Glutamatergic neuron (in vitro differentiated cells): Measurements from ENCODE around the gene ACOT11. TPM values are rescaled to one million over a fixed set of nuclear protein-coding genes. Genes with fewer than 3 reads are reported as not detected.

Experiments used
- DNase-seq: peaks from one replicate; pipeline ENCODE4 v3.0.0; 2022
- H3K27ac Mint-ChIP-seq: one replicate; pipeline ENCODE4 v1.8.0; 2020; ENCODE audit warnings: mild to moderate bottlenecking, mixed read lengths, inconsistent platforms; ENCODE audit not compliant: unreplicated experiment
- H3K27me3 Mint-ChIP-seq: one replicate; pipeline ENCODE4 v1.8.0; 2020; ENCODE audit warnings: mild to moderate bottlenecking, moderate library complexity, mixed read lengths, inconsistent platforms; ENCODE audit not compliant: unreplicated experiment
- H3K36me3 Mint-ChIP-seq: one replicate; pipeline ENCODE4 v1.8.0; 2020; ENCODE audit warnings: mild to moderate bottlenecking, mixed read lengths, inconsistent platforms; ENCODE audit not compliant: unreplicated experiment
- H3K4me1 Mint-ChIP-seq: one replicate; pipeline ENCODE4 v1.8.0; 2020; ENCODE audit warnings: mild to moderate bottlenecking, low read depth, mixed read lengths, inconsistent platforms; ENCODE audit not compliant: unreplicated experiment
- H3K4me3 Mint-ChIP-seq: one replicate; pipeline ENCODE4 v1.8.0; 2020; ENCODE audit warnings: mild to moderate bottlenecking, mixed read lengths, inconsistent platforms; ENCODE audit not compliant: unreplicated experiment
- H3K9me3 Mint-ChIP-seq: one replicate; pipeline ENCODE4 v1.8.0; 2020; ENCODE audit warnings: mild to moderate bottlenecking, moderate library complexity, mixed read lengths, inconsistent platforms; ENCODE audit not compliant: unreplicated experiment
- total RNA-seq: library from RNA; stranded (reverse); fragmentation: NEBNext Ultra II Directional; extraction: Animal tissue kit (Norgen Biotek cat#: 25700); gene quantifications from one replicate; pipeline ENCODE4 v1.2.1, GENCODE V29; 2021; ENCODE audit not compliant: unreplicated experiment
- TF ChIP-seq, protein P1 (sequence below): fragments of 200-600 bp; sonication (generic); IDR thresholded peaks from one replicate; pipeline ENCODE4 v1.5.0; 2021; ENCODE audit not compliant: partially characterized antibody, unreplicated experiment

ACOT11 gene
- total RNA-seq, 1 donor from 2014 or later = 0.32 TPM

GRCh38 chr1:54556110-54556509 lies 8.1 kb downstream of the ACOT11 start:
- TF ChIP-seq, protein P1, sequence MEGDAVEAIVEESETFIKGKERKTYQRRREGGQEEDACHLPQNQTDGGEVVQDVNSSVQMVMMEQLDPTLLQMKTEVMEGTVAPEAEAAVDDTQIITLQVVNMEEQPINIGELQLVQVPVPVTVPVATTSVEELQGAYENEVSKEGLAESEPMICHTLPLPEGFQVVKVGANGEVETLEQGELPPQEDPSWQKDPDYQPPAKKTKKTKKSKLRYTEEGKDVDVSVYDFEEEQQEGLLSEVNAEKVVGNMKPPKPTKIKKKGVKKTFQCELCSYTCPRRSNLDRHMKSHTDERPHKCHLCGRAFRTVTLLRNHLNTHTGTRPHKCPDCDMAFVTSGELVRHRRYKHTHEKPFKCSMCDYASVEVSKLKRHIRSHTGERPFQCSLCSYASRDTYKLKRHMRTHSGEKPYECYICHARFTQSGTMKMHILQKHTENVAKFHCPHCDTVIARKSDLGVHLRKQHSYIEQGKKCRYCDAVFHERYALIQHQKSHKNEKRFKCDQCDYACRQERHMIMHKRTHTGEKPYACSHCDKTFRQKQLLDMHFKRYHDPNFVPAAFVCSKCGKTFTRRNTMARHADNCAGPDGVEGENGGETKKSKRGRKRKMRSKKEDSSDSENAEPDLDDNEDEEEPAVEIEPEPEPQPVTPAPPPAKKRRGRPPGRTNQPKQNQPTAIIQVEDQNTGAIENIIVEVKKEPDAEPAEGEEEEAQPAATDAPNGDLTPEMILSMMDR = no peak
- Mint-ChIP-seq H3K4me1 (peaks cover 8% of the 10 kb centered on the region), H3K36me3 (no peaks in the 10 kb centered on the region)

GRCh38 chr1:54557671-54558355 lies 9.8 kb downstream of the ACOT11 start:
- Mint-ChIP-seq H3K4me3 (no peak overlapping the region), H3K9me3 (peaks cover 2% of the 10 kb centered on the region), H3K4me1 (peaks cover 8% of the 10 kb centered on the region), H3K27me3 (peaks cover 5% of the 10 kb centered on the region), H3K36me3 (no peaks in the 10 kb centered on the region), H3K27ac (no peak overlapping the region)
- no peak for DNase-seq
- TF ChIP-seq, protein P1 = no peak

More at GRCh38 chr1:54556110-54556509, 8.1 kb downstream of the ACOT11 start:
- Mint-ChIP-seq H3K27ac (no peak overlapping the region), H3K9me3 (peaks cover 2% of the 10 kb centered on the region), H3K4me3 (no peak overlapping the region), H3K27me3 (peaks cover 5% of the 10 kb centered on the region)
- no peak for DNase-seq

DNA sequence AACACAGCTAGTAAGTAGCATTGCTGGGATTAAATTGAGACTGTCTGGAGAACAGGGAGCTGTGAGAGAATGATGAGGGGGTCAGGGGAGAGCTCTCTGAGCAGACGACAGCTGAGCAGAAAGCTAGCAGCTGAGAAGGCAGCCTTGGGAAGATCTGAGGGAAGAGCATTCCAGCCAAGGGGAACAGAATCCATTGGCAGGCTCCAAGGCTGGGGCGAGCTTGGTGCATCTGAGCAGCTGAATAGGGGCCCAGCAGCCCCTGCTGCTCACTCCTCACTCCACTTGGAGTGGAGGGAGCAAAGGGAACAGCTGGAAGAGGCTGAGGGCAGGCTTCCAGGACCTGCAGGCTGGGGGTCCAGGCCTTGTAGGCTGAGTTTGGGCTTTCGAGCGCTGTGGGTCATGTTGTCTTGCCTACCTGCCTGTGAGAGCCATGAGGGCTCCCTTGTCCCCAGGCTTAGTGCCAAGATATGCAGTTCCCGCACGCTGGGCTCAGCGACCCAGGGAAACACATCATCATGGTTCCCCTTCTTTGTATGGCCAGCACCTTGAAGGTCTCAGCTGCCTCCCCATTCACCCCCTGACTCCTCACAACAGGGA lies 10.5 kb downstream of the ACOT11 start:
- Mint-ChIP-seq H3K27me3 (peaks cover 5% of the 10 kb centered on the region), H3K36me3 (no peaks in the 10 kb centered on the region), H3K4me3 (no peak overlapping the region), H3K27ac (no peak overlapping the region), H3K4me1 (peaks cover 8% of the 10 kb centered on the region), H3K9me3 (peaks cover 2% of the 10 kb centered on the region)
- DNase-seq = no peak
- TF ChIP-seq, protein P1 = no peak

DNA sequence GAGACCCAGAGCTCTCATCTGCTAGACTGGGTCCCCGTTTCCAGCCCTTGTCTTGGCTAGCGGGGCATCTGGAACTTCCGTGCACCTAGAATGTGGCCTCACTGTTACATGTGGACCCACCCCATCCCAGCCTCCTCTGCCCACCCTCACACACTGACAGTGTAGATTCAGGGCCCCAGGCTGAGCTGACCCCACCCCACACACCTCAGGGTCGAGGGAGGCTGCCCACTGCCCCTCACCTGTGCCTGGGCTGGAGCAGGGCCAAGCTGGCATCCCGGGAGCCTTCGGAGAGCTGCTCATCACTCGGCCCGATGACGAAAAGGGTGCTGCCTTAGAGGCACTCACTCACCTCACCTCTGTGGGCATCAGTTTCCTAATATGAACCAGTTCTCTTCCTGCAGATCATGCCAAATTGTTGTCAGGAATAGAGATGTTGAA lies 11.1 kb downstream of the ACOT11 start:
- H3K4me1 Mint-ChIP-seq = peaks cover 8% of the 10 kb centered on the region
- H3K4me3 Mint-ChIP-seq = no peak overlapping the region
- TF ChIP-seq, protein P1 = no peak
- DNase-seq = no peak
- peaks cover 5% of the 10 kb centered on the region for H3K27me3 Mint-ChIP-seq
- peaks cover 2% of the 10 kb centered on the region for H3K9me3 Mint-ChIP-seq
- H3K36me3 Mint-ChIP-seq = no peaks in the 10 kb centered on the region
- H3K27ac Mint-ChIP-seq = no peak overlapping the region

GRCh38 chr1:54559771-54560231 lies 11.8 kb downstream of the ACOT11 start:
- Mint-ChIP-seq H3K27ac (peak overlapping the region; percentile 68), H3K36me3 (no peaks in the 10 kb centered on the region), H3K4me1 (peaks cover 8% of the 10 kb centered on the region), H3K4me3 (no peak overlapping the region), H3K9me3 (no peaks in the 10 kb centered on the region), H3K27me3 (peaks cover 5% of the 10 kb centered on the region)
- TF ChIP-seq, protein P1 = no peak
- no peak for DNase-seq
